Parietal lobe (tissue), 1 donor: Measurements from ENCODE around the gene KCNS3. TPM values are rescaled to one million over a fixed set of nuclear protein-coding genes. Genes with fewer than 3 reads are reported as not detected.

Source experiments
- total RNA-seq: library from RNA; depleted of rRNA; stranded (reverse); fragments of >200 nt; gene quantifications from one replicate; pipeline ENCODE4 v1.2.3, GENCODE V29; 2014

The KCNS3 gene, protein sequence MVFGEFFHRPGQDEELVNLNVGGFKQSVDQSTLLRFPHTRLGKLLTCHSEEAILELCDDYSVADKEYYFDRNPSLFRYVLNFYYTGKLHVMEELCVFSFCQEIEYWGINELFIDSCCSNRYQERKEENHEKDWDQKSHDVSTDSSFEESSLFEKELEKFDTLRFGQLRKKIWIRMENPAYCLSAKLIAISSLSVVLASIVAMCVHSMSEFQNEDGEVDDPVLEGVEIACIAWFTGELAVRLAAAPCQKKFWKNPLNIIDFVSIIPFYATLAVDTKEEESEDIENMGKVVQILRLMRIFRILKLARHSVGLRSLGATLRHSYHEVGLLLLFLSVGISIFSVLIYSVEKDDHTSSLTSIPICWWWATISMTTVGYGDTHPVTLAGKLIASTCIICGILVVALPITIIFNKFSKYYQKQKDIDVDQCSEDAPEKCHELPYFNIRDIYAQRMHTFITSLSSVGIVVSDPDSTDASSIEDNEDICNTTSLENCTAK
- 1.9 TPM for total RNA-seq

DNA sequence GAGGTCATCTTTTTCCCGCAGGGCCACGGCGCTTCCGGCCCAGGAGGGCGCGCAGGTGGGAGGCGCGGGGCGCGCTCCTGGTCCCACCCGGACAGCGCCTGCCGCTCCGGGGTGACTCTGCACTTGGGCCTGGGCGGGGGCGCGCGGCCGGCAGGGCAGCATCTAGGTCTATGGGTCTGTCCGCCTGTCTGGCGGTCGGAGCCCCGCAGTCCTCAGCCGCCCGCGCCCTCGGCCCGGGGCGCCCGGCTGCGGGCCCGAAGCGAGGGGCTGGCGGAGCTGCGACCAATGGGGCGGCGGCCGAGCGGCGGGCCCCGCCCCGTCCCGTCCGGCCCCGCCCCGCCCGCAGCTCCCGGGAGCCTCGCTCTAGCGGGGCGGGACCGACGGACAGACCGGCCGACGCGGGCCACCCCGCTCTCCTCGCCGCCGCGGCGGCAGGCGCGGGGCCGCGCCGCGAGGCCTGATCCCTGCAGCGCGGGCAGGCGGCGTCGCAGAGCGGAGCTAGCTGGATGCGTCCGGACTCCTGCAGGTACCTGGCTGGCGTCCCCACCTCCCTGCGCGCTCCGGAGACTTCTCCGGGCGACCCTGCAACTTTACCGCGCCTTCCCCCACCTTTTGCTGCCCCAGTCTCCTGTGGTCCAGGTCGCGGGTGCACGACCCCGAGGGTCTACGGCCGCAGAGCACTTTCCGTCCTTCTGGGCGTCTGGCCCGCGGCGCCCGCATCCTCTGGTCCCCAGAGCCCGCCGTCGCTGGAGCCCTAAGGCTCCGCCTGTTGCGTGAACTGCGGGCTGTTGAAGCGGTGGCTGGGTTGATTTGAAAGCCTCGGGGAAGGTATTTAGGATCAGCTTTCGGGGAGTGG lies at the start of gene KCNS3:
KCNS3 (plus strand) TSS at position 387 of the 856 bp plus-strand sequence. CDS start 52,342 bp downstream, outside the sequence.

Other genes with a start within 250 kb of the KCNS3 start
- gene SMC6, start 124.9 kb upstream of the KCNS3 start, total RNA-seq: 43.8 TPM
- 16.6 TPM for gene GEN1, start 124.5 kb upstream of the KCNS3 start, total RNA-seq
- not detected for gene MSGN1, start 62.2 kb upstream of the KCNS3 start, total RNA-seq